Tongue (tissue), 2 donors: ENCODE data around the gene MALRD1. TPM values are rescaled to one million over a fixed set of nuclear protein-coding genes. Genes with fewer than 3 reads are reported as not detected.

Source experiments
- DNase-seq: peaks from one replicate; pipeline ENCODE4 v3.0.0-alpha.2; 2015
- total RNA-seq: library from RNA; depleted of rRNA; stranded (reverse); fragments of >200 nt; gene quantifications from one replicate; pipeline ENCODE4 v1.2.3, GENCODE V29; 2014

Gene MALRD1
- 6.4 TPM for total RNA-seq

DNA sequence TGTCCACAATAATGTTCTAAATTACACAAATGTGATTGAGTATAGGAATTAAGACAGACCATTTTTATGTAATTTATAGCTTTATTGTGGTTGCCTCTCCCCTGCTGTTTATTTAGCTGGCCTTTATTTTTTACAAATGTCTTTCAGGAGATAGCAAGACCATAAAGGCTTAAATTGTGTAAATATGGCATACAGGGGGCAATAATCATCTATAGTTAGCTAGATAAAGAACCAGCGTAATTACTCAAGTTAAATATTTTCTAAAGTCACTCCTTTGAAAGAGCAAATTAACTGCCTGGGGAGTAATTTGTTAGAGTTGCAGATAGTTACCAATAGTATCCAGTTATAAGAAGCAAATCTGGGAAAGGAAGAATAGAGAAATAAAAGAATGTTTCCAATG is at the start of gene MALRD1:
Gene MALRD1, plus strand, starts transcription at position 313 of the 400 bp plus-strand sequence. CDS start 138 bp downstream, outside the sequence.
- DNase-seq = no peak

DNA sequence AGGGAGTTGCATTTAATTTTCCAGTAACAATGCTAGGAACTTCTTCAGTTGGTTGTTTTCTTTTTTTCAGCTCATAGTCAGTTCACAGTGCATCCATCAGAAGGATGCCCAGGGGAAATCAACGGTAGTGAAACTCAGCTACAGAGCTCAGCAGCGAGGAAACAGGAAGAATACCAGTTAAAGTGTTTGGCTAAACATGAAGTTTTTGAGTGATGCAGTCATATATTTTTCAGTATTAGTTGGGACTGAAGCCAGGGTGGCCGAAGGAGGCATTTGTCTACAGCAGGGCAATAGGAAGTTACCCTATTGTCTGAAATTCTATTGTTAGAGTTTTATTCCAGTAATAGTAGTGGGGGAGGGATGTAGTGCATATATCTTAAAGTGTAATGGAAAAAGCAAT is 45.3 kb upstream of the MALRD1 start:
- peak; percentile 2 for DNase-seq

DNA sequence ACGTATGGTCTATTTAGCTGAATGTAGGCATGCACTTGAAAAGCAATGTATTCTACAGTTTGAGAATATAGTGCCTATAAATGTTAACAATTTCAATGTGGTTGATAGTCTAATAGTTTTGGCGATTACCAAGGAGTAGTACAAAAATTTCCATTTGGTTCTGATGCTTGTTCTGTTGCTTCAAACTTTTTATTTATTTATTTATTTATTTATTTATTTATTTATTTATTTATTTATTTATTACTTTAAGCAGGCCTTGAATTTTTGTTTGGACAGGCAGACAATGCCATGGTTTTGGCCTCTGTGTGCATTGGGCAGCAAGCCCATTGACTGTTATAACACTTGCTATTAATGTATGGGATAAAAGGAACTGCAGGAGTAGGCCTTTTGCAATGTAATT is 36.5 kb upstream of the MALRD1 start:
- DNase-seq = no peak

DNA sequence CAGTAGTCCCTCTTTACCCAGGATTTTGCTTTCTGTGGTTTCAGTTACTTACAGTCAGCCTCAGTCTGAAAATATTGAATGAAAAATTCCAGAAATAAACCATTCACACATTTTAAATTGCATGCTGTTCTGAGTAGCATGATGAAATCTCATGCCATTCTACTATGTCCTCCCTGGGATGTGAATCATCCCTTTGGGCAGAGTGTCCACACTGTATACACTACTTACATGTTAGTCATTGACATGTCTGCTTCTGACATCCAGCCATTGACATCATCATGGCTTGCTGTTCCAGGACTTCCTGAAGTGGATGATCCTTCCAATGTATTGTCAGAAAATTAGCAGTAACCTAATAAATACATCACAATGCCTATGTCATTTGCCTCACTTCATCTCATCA is 34.6 kb upstream of the MALRD1 start:
- no peak for DNase-seq

DNA sequence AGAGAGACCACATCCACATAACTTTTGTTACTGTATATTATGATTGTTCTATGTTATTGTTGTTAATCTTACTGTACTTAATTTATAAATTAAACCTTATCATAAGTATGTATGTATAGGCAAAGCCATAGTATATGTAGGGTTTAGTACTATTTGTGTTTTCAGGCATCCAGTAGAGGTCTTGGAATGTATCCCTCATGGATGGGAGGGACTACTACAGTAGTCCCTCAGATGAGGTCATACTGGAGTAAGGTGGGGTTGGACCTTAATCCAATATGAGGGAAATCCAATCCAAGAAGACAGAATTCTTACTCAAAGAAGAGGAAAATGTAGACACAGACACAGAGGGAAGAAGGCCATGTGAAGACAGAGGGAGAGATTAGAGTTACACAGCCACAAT is 34.1 kb upstream of the MALRD1 start:
- no peak for DNase-seq

DNA sequence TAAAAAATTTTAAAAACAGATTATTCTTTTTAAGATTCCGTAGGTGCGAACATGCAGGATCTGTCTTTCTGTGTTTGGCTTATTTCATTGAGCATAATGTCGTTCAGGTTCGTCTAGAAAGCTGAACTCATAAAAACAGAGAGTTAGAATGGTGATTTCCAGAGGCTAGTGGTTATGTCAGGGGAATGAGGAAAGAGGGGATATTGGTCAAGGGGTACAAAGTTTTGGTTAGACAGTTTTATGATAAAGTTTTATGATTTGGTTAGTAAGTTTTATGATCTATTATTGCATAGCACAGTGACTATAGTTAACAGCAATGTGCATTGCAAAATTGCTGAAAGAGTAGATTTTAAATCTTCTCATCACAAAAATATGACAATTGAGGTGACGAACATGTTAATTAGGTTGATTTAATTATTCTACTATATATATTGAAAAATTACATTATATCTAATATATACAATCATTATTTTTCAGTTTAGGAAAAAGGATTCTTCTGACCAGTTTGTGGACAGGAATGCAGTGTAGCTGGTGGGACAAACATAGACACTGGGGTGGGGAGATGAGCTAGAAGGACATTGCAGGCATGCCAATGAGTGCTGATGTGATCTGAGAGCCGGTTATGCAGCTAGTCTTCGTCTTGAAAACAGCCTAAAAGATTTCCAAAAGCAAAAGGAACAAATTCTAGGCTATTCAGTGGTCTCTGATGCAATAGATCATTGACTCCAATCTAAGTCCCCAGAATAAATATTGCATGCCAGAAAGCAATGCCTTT is 31.3 kb upstream of the MALRD1 start:
- no peak for DNase-seq

DNA sequence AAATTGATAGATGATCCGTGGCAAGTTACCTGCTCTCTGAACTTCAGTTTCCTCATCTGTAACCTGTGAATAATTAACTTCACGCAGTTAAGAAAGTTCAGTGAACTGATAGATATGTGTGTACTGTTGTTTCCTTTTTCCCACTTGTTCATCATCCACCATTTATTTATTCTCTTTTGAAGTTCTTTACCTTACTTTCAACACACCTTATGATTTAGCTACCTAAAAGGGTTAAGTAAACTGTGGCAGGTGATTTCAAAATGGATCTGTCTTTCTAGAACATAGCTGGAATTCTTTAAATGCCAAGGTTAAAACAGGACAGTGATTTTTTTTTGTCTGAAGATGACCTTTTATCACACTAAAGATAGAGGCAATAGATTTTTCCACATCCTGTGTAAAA is 27.4 kb upstream of the MALRD1 start:
- no peak for DNase-seq

DNA sequence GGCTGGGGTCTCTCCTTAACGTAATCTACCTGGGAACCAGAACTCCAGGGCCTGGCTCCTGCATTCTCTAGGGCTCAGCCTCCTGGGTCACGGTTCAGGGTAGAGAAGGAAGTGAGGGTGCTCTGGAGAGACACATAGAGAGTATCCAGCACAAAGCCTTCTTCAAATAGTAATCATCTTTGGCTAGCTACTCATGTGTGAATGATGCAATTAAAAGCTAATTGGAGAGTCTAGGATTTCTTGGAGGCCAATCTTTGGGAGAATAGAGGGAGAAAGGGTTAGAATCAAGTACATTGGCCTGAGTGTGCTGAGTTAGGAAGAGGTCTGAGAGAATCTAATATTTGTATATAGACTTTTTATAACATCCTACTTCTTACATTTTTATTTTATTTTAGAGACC is 24.0 kb upstream of the MALRD1 start:
- no peak for DNase-seq

DNA sequence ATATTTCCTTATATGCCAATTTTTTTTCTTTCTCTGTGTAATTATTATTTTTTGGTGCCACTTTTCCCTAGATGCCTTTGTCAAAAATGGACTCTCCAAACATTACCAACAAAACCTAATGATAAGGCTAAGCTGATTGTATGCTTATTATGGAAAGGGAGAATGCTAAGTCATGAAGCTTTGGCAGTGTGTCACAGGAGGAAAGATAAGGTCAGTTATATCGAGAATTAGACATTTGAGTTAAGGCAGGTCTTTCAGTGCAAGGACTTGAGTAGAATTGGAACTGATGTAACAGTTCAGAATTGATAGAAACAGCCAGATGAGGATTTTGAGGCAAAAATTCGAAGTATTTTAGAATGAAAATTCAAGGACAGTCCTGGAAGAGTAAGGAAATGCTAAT is 16.8 kb upstream of the MALRD1 start:
- DNase-seq = no peak

DNA sequence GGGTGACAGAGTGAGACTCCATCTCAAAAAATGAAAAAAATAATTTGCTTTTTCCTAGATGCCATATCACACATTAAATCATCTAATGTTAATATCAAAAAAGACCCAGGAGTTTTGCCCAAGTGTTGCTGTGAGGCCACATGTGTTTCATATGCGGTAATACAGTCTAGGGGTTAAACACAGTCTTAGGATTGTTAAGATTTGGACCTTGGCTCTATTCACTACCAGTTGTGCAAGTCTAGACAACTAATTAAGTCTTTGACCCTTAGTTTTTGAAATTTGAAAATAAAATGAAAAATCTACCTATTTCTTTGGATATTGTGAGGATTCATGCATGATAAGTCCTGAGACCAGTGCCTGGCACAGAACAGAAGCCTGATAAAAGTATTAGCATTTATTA is 14.9 kb upstream of the MALRD1 start:
- DNase-seq = no peak

DNA sequence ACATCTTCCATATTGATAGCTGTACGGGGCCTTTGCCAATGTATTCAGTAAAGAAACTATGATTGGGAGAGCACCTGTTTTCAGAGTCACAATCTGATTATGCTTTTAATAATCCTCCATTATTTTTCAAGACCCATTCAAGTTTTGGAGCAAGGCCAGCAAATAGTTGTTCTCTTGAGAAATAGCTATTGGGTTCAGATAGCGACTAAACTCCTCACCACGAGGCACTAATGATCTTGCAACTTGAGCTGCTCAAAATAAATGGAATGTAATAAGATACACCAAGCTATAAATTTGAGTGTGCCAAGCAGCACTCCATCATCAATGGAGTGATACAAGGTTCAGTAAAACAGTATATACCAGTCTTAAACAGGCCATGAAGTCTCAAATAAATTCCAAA is 7.4 kb upstream of the MALRD1 start:
- no peak for DNase-seq

DNA sequence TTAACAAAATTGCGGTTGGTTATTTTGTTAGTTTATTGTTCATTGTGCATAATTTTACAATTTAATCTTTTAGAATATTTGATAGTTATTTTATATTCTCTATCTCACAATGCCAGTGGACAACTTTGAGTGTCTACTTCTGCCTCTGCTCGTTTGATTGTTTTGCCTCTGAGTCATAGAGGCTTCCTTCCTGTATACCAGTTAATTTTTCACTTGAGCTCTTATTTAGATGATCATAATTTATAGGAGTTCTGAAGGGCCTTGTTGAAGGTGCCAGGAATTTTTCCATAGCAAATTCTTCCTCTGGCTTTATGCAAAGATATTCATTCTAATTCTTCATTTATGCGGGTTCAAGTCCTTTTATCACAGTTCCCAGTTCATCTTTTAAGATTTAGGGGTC is 5.2 kb upstream of the MALRD1 start:
- DNase-seq = no peak

DNA sequence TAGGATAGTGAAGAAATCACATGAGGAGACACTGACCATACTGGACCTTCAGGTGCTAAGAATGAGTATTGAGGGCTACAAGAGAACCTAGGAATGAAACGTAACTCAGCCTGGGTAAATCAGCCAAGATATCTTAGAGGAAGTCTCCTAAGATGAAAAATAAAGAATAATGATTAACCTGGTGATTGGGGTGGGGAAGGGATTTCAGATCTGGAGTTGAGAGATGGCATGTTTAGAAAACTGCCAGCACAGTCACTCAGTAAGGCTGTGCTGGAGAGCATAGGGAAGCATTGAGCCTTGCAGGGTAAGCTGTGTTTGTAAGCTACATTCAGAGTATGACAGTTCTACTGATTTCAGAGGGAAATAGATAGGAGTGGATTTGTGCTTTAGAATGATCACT is 1.9 kb upstream of the MALRD1 start:
- no peak for DNase-seq

DNA sequence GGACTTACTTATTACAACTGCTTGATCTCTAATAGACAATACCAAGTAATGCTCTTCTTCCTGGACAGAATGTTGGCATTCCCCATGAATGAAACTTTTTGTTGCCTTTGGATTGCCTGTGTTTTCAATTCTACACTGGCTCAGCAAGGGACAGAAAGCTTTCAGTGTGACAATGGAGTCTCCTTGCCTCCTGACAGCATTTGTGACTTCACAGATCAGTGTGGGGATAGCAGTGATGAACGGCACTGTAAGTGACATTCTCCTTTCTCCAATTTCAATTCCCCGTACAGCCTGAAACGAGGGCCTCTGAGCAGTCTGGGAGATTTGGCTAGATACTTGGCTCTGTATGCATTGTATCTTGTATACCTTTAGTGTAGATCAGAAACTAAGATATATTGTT is 290 bp downstream of the MALRD1 start:
- DNase-seq = no peak

DNA sequence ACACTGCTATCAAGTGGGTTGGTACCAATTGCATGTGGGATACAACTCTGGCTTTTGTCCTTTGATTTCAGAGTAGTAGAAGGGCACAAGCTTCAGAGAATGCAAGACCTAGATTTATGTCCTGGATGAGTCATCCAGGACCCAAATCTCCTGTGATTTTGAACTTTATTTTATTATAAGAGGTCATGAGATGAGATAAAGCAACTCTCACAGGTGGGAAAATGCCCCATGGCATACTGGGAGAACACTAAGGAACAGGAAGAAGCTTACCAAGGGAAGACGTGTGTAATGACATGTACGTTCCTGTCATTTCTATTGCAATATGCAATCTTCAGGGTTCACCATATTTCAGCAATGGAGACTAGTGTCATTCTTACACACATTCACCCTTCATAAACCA is 966 bp downstream of the MALRD1 start:
- no peak for DNase-seq

DNA sequence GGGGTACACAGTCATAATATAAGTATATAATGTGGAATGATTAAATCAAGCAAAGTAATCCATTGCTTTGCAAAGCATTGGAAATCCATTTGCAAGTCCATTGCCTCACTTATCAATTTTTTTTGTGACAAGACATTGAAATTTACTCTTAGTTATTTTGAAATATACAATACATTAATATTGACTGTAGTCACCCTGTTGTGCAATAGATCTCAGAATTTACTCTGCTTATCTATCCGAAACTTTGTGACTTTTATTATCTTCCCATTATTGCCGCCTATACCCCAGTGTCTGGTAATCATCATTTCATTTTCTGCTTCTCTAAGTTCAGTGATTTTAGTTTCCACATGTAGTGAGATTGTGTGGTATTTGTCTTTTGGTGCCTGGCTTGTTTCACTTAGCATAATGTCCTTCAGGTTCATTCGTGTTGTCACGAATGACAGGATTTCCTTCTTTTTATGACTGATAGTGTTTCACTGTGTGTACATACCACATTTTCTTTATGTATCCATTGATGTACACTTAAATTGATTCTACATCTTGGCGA is 5.8 kb downstream of the MALRD1 start:
- no peak for DNase-seq

DNA sequence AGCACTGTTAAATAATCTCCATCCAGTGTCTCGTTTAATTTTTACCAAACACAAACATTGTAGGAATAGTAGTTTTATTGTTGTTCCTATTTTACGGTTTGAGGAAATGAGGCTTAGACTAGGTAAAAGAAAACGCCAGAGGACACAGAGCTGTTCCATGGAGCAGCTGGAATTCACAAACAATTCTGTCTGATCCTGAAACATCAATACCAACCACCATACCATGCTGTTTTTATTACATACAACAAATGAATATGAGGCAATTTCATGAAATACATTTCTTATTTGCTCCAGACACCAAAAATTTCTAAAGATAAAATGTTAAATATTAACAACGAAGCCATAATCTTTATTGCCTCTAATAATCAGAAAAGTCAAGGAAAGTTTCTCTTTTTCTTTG is 9.4 kb downstream of the MALRD1 start:
- no peak for DNase-seq

DNA sequence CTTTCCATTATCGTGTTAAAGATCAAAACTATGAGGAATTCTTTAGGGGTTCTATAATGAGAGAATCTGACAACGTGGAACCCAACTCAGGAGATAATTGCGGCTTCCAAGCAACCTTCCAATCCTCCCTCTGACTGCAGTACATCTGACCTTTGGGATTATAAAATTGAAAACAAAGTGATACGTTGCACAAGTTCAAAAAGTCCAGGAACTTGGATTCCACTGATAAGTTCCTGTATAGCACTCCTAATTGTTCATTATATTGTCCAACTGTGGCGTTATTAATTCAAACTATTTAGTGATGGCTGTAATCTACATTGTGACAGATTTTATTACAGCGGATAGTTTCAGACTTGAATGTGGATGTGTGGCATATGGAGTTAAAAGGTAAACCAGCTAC is 15.4 kb downstream of the MALRD1 start:
- DNase-seq = no peak

DNA sequence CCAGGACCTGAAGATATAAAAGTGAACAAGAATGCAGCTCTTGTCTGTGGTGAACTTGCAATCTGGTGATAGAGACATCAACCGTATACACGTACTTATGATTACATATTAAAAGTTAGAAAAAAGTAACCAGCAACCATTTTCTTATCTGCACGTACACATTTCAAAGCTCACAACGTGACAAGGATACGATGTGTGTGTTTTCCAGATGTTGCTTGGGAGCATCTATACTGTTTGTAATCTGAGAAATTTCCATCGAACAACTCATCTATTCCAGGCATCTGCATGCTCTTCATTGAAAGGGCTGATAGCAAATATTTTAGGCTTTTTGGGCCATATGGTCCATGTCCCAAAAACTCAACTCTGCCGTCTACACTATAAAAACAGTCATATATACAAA is 23.3 kb downstream of the MALRD1 start:
- DNase-seq = no peak

DNA sequence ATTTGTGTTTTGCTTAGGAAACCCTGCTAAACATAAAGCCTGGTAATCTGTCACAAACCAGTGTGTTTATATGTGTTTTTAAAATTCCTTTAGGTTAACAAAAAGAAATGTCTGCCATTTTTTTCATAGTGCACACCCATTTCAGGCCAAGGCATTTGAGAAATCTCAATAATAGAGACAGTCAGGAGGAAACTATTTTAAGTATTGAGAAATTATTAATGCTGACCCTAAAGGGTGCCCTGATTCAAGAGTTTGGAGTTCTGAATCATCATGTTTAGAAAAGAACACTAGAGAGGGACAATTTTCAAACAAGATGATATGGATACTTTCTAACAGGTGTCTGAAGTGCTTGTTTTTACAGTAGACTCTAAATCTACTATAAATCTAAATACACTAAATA is 28.7 kb downstream of the MALRD1 start:
- no peak for DNase-seq

DNA sequence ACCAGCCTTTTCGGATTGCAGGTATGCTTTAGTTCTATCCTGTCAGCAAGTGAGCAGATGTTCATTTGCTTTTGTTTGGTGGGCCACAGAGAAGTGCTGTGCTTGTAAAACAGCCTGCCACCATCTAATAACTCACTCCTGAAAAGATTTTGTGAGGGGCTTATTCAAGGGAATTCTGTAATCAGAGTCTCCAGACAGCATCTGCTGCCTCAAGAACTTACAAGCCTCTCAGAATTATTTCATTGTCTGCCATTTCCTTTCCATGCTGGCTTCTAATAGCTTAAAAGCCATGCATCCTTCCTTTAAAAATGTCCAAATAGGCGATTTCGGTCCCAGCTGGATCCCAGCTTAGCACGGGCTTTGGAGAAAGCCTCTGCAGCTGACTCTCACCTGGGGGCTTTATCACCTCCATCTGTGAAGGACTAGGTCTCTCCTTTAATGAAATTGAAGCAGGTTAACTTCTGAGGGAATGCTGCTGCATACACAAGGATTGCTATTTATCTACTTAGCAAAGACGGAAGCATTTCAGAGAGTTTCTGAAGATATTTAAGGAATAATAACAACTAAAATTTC is 48.0 kb downstream of the MALRD1 start:
- DNase-seq = no peak

DNA sequence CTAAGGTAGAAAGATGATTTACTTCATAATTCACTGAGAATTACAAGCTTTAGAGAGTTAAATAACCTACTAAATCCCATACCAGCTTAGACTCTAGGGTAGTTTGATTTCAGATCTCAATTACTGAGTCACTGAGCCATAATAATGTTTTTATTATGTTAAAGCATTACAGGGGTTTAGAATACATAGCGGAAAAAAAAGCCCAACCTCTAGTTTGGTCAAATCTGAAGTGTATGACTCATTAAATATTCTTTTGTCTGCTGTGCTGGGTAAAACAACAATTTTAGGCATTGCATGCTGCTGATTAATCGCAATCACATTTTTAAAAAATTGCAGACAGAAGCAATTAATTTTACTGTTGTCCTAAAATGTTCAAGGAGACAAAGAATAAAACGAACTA is 48.5 kb downstream of the MALRD1 start:
- no peak for DNase-seq

DNA sequence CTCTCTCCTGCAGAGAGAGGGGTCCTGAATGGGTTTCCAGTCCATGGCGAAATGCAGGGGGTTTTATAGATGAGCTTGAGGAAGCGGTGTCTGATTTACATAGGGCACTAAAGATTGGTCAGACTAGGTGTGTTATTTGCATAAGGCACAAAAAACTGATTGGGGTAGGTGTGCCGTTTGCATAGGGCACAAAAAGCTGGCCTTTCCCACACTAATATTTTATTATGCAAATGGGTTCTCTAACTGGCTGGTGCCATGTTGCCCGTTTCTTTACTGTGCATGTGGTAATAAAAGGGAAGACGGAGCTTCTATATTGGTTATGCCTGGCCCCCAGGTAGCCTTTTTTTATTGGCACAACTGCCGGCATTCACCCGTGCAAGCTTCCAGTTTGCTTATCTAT is 50.2 kb downstream of the MALRD1 start:
- DNase-seq = no peak

DNA sequence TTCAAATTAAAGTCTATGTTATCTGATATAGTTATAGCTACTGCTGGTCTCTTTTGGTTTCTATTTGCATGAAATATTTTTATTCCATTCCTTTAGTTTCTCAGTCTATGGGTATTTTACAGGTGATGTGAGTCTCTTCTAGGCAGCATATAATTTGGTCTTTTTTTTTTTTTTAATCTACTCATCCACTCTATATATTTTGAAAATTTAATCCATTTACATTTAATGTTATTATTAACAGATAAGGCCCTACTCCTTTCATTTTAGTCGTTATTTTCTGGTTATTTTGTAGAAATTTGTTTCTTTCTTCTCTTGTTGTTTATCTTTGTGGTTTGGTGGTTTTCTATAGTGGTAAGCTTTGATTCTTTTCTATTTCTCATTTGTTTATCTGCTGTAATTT is 58.8 kb downstream of the MALRD1 start:
- no peak for DNase-seq
